ENCODE results near the gene NYAP2.

NYAP2 gene

GRCh38 chr2:225569995-225570394 is 170.5 kb downstream of the NYAP2 start:
- H3K4me3 ChIP-seq (ENCODE audit: low read length, poor library complexity, severe bottlenecking), result no peak overlapping the region
- H3K4me1 ChIP-seq (ENCODE audit: insufficient read depth, low read length, poor library complexity, severe bottlenecking), result no peaks in the 10 kb centered on the region
- H3F3A ChIP-seq (ENCODE audit: low read depth), result no peaks in the 10 kb centered on the region
- H3K9me3 ChIP-seq (ENCODE audit: insufficient read depth, low read depth, low read length), result no peaks in the 10 kb centered on the region
- no peaks in the 10 kb centered on the region for H3K79me2 ChIP-seq (ENCODE audit: insufficient read depth, low read length)
- H3K36me3 ChIP-seq (ENCODE audit: insufficient read depth, low read length), result no peaks in the 10 kb centered on the region
- H3K27me3 ChIP-seq (ENCODE audit: insufficient read depth, low read length, poor library complexity, severe bottlenecking), result no peaks in the 10 kb centered on the region
- no peak overlapping the region for H3K4me2 ChIP-seq (ENCODE audit: low read depth, low read length, poor library complexity, severe bottlenecking)
- no peak overlapping the region for H2AFZ ChIP-seq (ENCODE audit: low read length)
- H4K20me1 ChIP-seq (ENCODE audit: insufficient read depth, low read length, poor library complexity, severe bottlenecking), result no peaks in the 10 kb centered on the region
- H3K9me2 ChIP-seq (replicated peaks; ENCODE audit: low read depth, low read length), result no peaks in the 10 kb centered on the region
- no peak for TF ChIP-seq EZH2phosphoT487 (IDR thresholded peaks at IDR 0.05; ENCODE audit: borderline replicate concordance)
- no peak for TF ChIP-seq CTCF (conservative IDR thresholded peaks at IDR 0.05; ENCODE audit: low read length)
- H3K9ac ChIP-seq (ENCODE audit: low read depth, low read length, poor library complexity, severe bottlenecking), result no peak overlapping the region

- H2AFZ ChIP-seq (ENCODE audit: low read length), result no peak overlapping the region
- H3K9me2 ChIP-seq (replicated peaks; ENCODE audit: low read depth, low read length), result no peaks in the 10 kb centered on the region
- H3K79me2 ChIP-seq (ENCODE audit: insufficient read depth, low read length), result no peaks in the 10 kb centered on the region
- no peaks in the 10 kb centered on the region for H3K36me3 ChIP-seq (ENCODE audit: insufficient read depth, low read length)
- no peak overlapping the region for H3K4me3 ChIP-seq (ENCODE audit: low read length, poor library complexity, severe bottlenecking)
- no peak overlapping the region for H3K9ac ChIP-seq (ENCODE audit: low read depth, low read length, poor library complexity, severe bottlenecking)
- no peaks in the 10 kb centered on the region for H3K9me3 ChIP-seq (ENCODE audit: insufficient read depth, low read depth, low read length)
- no peak overlapping the region for H3K4me2 ChIP-seq (ENCODE audit: low read depth, low read length, poor library complexity, severe bottlenecking)
- H3F3A ChIP-seq (ENCODE audit: low read depth), result no peaks in the 10 kb centered on the region
- H3K27me3 ChIP-seq (ENCODE audit: insufficient read depth, low read length, poor library complexity, severe bottlenecking), result no peaks in the 10 kb centered on the region
- H3K4me1 ChIP-seq (ENCODE audit: insufficient read depth, low read length, poor library complexity, severe bottlenecking), result no peaks in the 10 kb centered on the region
- H4K20me1 ChIP-seq (ENCODE audit: insufficient read depth, low read length, poor library complexity, severe bottlenecking), result no peaks in the 10 kb centered on the region
- no peak for TF ChIP-seq CTCF (conservative IDR thresholded peaks at IDR 0.05; ENCODE audit: low read length)
- no peak for TF ChIP-seq EZH2phosphoT487 (IDR thresholded peaks at IDR 0.05; ENCODE audit: borderline replicate concordance)
These were observed 174.1 kb downstream of the NYAP2 start for GRCh38 chr2:225573603-225574002.

- H3K9me2 ChIP-seq (replicated peaks; ENCODE audit: low read depth, low read length), result no peaks in the 10 kb centered on the region
- no peaks in the 10 kb centered on the region for H3K27me3 ChIP-seq (ENCODE audit: insufficient read depth, low read length, poor library complexity, severe bottlenecking)
- no peak overlapping the region for H3K4me2 ChIP-seq (ENCODE audit: low read depth, low read length, poor library complexity, severe bottlenecking)
- H2AFZ ChIP-seq (ENCODE audit: low read length), result no peak overlapping the region
- H3K4me1 ChIP-seq (ENCODE audit: insufficient read depth, low read length, poor library complexity, severe bottlenecking), result no peaks in the 10 kb centered on the region
- H3F3A ChIP-seq (ENCODE audit: low read depth), result no peaks in the 10 kb centered on the region
- no peaks in the 10 kb centered on the region for H3K9me3 ChIP-seq (ENCODE audit: insufficient read depth, low read depth, low read length)
- H4K20me1 ChIP-seq (ENCODE audit: insufficient read depth, low read length, poor library complexity, severe bottlenecking), result no peaks in the 10 kb centered on the region
- H3K36me3 ChIP-seq (ENCODE audit: insufficient read depth, low read length), result no peaks in the 10 kb centered on the region
- no peaks in the 10 kb centered on the region for H3K79me2 ChIP-seq (ENCODE audit: insufficient read depth, low read length)
- no peak overlapping the region for H3K4me3 ChIP-seq (ENCODE audit: low read length, poor library complexity, severe bottlenecking)
- no peak overlapping the region for H3K9ac ChIP-seq (ENCODE audit: low read depth, low read length, poor library complexity, severe bottlenecking)
- TF ChIP-seq EZH2phosphoT487 (IDR thresholded peaks at IDR 0.05; ENCODE audit: borderline replicate concordance), result no peak
- TF ChIP-seq CTCF (conservative IDR thresholded peaks at IDR 0.05; ENCODE audit: low read length), result no peak
These were observed 175.2 kb downstream of the NYAP2 start for GRCh38 chr2:225574582-225575138.
